T-helper 2 cell treated with Interferon-gamma antibody and Interleukin-4, amounts not matched to agents 100 ng/mL and 5 ng/mL, for 36 hours (primary cell): ENCODE measurements around the gene NIT1. TPM values are rescaled to one million over a fixed set of nuclear protein-coding genes. Genes with fewer than 3 reads are reported as not detected.

Experiments used
- intact Hi-C: fragments of 100-400 bp; cut with micrococcal nuclease; formaldehyde crosslinking; loops from one replicate; pipeline ENCODE4 v1.15.1; 2023
- total RNA-seq: library from RNA; stranded (reverse); gene quantifications from 2 replicates; pipeline ENCODE4 v1.2.3, GENCODE V29; 2022

NIT1 gene
- total RNA-seq, 1 donor from 2014 or later: 34.8 TPM

DNA sequence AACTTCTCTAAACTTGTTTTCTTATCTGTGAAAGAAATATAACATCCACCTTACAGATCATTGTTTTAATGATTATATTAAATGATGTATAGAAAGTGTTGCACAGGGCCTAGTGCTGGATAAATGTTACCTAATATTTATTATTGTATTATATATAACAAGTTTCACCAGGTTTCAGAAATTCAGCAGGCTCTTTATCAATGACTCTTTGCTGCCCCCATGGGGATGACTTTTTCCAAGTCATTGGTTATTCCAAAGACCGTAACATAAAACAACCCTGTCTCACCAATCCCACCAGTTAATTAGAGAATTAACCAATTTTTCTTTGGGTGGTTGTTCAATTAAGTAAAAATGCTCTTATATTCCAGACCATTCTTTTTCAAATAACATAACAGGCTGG, 21.9 kb downstream of the NIT1 start:
- intact Hi-C loops: loop anchor here (1.0 to 10.0 kb wide), 2 partner anchors 67 to 145 kb away; no protein-coding TSS in a partner anchor

DNA sequence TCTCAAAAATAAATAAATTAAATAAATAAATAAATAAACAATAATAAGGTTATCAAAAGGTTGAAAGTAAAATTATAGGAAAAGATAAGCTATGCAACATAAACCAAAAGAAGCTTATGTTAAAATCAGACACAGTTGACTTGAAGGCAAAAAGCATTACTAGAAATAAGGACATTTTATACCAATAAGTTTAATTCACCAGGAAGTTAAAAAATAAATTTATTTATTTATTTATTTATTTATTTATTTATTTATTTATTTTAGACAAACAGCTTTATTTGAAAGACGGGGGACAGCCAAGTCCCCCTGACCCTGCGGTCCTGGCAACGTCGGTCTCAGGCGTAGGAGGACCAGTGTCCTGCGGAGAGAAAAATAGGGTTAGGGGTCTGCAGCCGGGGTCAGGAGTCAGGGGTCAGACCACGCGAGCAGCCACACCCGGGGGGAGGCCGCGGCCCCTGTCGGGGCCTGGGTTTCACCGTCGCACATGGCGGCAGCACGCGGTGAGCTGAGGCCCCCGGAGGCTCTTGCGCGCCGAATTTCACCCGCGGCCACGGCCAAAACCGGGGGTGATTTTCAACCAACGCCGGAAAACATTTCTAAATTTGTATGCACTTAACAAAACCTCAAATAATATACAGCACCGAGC, 23.0 kb downstream of the NIT1 start:
- intact Hi-C loops: no loop called here

DNA sequence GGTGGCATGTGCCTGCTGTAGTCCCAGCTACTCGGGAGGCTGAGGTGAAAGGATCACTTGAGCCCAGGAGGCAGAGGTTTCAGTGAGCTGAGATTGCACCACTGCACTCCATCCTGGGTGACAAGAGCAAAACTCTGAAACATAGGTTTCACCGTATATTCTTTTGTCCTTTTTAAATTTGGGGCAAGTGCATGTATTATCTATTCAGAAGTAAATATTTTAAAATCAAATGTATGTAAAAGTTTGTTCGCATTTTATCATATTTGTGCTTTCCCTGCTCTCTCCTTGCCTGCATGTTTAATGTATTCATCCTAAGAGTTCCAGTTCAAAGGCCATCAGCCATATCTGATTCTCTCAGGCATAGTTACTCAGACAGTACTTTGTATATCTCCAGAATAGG, 27.9 kb downstream of the NIT1 start:
- intact Hi-C loops: no loop called here

DNA sequence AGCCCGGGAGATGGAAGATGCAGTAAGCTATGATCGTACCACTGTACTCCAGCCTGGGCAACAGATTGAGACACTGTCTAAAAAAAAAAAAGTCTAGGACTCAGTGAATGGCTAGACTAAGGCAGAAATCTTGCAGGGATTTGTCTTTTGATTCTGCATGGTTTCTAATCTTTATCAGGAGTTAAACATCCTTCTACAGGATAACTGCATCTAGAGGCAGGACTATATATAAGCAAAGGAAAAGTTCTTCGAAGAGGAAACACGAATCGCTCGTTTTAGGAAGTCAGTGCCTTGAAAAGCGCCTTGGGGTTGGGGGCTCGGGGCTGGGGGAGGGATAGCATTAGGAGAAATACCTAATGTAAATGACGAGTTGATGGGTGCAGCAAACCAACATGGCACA, 35.3 kb downstream of the NIT1 start:
- intact Hi-C loops: loop anchor here (1.0 to 2.0 kb wide), 5 partner anchors 14 to 107 kb away; partner anchors contain the start of genes DEDD, NIT1, PFDN2 and PPOX

DNA sequence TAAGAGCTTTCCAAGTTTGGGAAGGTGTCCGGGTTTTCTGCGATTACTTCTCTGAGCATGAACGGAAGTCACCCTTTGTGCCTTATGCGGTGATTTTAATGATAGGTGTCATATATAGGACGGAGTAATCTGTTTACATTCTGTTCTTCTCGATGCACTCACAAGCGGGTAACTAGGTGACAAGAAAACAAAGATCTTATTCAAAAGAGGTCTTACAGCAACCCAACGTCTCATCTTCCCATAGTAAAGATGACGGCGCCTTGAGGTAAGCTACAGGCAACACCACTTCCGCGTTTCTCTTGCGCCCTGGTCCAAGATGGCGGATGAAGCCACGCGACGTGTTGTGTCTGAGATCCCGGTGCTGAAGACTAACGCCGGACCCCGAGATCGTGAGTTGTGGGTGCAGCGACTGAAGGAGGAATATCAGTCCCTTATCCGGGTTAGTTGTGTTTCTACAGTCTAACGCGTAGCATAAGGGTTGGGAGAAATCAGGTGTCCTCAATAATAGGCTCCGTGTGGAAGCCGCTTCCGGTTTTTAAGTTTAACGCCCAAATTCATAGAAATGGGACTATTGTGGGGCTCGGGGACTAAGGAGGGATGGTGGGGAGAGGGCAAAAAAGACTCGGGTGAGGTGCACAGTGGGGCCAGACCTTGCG, 35.9 kb downstream of the NIT1 start, which contains the start of gene UFC1:
Gene UFC1 (plus strand): TSS at position 297 of the 656 bp plus-strand sequence. CDS start 20 bp downstream, at position 317.
- intact Hi-C loops: loop anchor here (1.0 to 2.0 kb wide), 5 partner anchors 13 to 108 kb away; partner anchors contain the start of genes DEDD, NIT1, PFDN2 and PPOX

DNA sequence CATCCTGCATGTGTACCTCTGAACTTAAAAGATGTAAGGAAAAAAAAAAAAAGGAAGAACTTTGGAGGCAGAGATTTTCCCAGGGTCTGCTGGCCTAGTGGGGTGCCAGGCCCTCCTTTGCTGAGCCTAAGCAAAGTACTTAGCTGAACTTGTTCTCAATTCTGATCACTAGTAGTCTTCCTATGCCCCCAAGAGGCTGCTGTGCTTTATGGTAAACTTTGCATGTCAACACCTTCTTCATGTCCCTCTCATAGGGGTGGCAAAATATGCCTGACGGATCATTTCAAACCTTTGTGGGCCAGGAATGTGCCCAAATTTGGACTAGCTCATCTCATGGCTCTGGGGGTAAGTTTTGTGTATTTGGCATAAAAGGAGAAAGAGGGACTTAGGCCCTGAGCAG, 40.0 kb downstream of the NIT1 start:
- intact Hi-C loops: loop anchor here (2.0 kb wide), 1 partner anchor 45 kb away; the partner anchor contains the start of gene NDUFS2

DNA sequence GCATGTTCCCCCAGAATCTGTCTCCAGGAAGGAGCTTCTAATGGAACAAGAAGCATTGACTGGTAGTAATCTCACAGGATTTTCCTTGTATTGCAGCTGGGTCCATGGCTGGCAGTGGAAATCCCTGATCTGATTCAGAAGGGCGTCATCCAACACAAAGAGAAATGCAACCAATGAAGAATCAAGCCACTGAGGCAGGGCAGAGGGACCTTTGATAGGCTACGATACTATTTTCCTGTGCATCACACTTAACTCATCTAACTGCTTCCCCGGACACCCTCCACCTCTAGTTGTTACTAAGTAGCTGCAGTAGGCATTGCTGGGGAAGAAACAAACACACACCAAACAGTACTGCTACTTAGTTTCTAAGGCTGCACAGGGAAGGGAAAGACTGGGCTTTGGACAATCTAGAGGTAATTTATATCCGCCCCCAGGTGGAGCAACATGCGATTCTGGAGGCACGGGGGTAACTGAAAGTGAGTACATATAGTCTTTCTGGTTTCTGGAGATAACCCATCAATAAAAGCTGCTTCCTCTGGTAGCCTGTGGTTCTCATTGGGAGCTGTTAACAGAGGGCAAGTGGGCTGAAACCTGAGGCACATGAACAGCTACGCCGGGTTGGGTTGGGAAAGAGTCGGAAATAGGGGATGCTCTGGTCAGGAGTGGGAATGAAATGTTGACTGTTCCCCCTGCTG, 40.6 kb downstream of the NIT1 start:
- intact Hi-C loops: loop anchor here (2.0 kb wide), 1 partner anchor 44 kb away; the partner anchor contains the start of gene NDUFS2

DNA sequence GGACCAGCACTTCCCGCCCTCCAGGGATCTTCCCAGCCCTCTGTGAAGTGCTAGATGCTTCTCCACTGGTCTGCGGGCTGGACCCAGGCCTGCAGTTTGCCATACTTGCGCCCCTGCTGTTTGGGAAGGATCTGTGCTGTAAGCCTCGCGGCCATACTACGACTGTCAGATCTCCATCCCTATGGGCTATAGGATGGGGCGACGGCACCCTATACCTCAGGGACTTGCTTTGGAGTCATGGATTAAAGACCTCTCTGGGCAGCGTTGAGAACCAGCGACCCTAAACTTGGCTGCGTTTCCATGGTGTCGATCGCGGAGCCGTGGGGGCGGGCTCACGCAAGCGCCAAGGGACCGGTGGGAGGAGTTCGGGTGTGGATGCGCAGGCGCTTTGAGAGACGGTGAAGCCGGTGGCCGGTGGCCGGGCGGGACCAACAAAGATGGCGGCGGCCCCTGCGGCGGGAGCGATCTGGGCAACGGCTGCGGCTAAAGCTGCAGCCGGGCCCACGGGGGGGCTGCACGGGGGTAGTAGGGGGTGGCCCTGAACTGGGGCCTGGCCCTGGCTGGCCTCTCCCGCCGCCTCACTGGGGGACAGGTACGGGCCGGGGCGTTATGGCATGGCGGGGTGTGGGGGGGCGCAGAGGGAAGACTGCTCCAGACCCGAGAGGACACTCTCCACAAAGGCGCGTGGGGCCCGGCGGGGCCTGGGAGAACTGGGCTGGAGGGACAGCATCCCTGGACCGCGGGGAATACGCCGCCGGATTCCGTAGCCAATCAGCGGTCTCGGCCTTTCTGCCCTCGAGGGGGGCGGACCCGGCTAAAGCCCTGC, 41.4 kb downstream of the NIT1 start, which contains the start of gene USP21:
Gene USP21 (plus strand): TSS at position 414 of the 826 bp plus-strand sequence. CDS start 1,141 bp downstream, outside the sequence.
- intact Hi-C loops: loop anchor here (2.0 kb wide), 1 partner anchor 44 kb away; the partner anchor contains the start of gene NDUFS2

DNA sequence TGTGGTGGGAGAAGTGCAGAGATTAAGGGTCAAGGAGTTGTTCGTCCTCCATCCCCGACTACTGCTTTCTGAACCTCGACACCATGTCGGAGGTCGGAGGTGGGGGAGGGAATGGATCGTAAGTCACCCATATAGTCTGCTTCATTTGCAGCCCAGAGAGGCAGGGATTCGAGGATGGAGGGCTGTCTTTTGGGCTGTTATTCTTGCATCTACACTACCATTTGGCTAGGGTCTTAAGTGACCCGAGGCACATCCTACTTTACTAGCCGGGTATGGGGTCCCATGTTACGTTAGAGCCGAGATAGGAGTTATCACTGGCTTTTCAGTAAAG, 42.0 kb downstream of the NIT1 start:
- intact Hi-C loops: loop anchor here (2.0 kb wide), 1 partner anchor 43 kb away; the partner anchor contains the start of gene NDUFS2

DNA sequence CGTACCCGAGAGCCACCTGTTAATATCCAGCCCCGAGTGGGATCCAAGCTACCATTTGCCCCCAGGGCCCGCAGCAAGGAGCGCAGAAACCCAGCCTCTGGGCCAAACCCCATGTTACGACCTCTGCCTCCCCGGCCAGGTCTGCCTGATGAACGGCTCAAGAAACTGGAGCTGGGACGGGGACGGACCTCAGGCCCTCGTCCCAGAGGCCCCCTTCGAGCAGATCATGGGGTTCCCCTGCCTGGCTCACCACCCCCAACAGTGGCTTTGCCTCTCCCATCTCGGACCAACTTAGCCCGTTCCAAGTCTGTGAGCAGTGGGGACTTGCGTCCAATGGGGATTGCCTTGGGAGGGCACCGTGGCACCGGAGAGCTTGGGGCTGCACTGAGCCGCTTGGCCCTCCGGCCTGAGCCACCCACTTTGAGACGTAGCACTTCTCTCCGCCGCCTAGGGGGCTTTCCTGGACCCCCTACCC, 42.8 kb downstream of the NIT1 start:
- intact Hi-C loops: no loop called here

DNA sequence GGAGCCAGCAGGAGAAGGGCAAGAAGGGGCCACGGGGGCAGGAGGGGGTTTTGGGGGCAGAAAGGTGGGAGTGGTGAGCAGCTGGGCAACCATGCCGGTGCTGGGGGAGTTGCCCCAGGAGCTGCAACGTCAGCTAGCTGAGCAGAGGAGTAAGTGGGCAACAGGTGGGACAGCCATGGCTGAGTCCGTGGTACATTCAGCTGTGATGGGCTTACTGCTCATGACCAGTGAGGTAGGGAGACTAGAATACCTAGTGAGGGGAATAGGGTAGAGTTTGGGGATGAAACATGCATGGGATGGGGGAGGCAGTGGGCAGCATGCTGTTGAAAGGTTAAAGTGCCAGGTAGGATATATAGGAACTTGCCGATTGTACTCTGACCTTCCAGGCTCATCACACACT, 43.7 kb downstream of the NIT1 start:
- intact Hi-C loops: no loop called here

DNA sequence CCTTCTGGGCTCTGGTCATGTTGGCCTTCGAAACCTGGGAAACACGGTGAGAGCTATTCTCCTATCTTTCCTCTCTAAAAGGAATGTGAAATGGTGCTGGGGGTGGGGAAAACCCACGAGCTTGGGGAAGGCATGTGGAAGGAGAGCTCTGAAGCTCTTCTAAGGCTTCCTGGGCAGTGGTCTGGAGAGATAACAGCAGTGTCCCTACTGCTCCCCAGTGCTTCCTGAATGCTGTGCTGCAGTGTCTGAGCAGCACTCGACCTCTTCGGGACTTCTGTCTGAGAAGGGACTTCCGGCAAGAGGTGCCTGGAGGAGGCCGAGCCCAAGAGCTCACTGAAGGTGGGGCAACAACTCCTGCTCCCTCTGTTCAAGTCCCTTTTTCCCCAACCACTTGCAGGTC, 44.1 kb downstream of the NIT1 start:
- intact Hi-C loops: no loop called here

DNA sequence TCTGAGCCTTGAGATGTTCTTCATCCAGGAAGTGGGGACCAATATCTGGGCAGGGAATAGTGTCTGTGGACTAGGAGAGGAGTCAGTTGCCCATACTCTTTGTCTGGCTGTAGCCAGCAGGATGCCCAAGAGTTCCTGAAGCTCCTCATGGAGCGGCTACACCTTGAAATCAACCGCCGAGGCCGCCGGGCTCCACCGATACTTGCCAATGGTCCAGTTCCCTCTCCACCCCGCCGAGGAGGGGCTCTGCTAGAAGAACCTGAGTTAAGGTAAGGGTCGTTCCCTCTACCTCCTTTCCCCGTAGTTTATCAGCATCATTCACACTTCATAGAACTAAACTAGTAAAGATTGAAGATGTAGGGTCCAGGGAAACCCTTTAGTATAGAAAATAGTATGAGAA, 44.9 kb downstream of the NIT1 start:
- intact Hi-C loops: no loop called here

DNA sequence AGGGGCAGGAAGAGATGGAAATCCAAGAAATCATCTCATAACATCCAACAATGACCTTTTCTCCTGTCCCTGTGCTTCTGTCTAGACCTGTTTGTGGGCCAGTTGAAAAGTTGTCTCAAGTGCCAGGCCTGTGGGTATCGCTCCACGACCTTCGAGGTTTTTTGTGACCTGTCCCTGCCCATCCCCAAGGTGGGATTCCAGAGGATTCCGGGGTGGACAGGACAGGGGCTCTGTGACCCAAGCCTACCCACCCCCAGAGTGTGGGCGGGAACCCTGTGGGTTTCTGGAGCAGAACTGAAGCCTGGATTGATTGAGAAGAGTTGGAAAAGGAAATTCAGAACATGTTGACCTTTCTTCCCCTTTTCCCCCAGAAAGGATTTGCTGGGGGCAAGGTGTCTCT, 45.9 kb downstream of the NIT1 start:
- intact Hi-C loops: no loop called here

DNA sequence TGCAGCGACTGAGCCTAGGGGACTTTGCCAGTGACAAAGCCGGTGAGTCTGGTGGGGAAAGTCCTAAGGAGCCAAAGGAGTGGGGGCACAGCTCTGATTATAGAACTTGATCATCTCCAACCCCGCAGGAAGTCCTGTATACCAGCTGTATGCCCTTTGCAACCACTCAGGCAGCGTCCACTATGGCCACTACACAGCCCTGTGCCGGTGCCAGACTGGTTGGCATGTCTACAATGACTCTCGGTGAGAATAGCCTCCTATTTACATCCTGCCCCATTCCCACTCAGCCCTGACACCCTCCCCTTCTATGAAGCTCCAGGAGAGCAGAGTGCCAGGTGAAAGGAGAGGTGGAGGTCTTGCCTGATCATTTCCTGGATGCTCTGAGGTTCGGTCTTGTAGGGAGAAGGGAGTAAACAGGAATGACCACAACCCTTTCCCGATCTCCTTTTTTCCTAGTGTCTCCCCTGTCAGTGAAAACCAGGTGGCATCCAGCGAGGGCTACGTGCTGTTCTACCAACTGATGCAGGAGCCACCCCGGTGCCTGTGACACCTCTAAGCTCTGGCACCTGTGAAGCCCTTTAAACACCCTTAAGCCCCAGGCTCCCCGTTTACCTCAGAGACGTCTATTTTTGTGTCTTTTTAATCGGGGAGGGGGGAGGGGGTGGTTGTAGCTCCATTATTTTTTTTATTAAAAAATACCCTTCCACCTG, 47.2 kb downstream of the NIT1 start:
- intact Hi-C loops: no loop called here

DNA sequence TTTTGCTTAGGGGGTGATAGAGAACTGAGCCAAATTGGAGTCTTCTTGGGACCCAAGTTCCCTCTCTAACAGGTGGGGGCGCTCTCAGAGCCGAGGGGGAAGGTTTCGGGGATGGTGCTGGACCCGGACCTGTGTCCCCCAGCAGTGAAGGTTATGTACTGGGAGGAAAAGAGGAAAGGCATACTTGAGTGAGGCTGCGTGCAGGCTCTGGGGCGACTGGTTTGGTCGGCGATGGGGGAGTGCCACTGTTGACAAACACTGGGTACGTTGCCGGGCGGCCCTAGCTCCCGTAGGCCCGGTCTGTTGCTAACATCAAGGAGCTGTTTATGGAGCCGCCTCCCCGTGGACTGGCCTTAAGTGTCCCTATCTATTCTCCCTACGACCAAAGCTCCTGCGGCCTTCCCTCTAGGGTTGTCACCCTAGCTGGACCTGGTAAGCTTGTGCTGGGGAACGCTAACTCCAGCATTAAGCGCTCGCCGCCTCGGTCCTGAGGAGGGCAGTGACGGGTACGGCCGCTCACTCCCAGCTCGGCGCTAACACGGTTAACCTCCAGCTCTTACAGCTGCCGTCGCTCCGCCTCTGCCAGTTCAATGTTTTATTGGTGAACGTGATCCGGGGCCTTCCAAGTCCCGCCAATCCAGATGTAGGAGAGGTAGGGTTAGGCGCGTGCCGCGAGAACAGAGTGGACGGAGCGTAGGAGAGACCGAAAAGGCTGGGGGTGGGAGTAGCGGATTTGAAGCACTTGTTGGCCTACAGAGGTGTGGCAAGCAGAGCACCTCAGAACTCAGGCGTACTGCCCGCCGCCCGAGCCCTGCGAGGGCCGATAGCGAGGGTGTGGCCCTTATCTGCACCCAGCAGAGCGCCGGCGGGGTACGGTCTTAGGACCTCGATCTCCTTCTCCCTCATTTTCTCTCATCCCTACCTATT, 48.1 kb downstream of the NIT1 start, which contains the start of gene PPOX:
Gene PPOX (plus strand): TSS at position 685 of the 927 bp plus-strand sequence. CDS start 422 bp downstream, outside the sequence.
- intact Hi-C loops: loop anchor here (1.0 to 2.0 kb wide), 6 partner anchors 11 to 59 kb away; partner anchors contain the start of genes B4GALT3, DEDD, NDUFS2 and UFC1

DNA sequence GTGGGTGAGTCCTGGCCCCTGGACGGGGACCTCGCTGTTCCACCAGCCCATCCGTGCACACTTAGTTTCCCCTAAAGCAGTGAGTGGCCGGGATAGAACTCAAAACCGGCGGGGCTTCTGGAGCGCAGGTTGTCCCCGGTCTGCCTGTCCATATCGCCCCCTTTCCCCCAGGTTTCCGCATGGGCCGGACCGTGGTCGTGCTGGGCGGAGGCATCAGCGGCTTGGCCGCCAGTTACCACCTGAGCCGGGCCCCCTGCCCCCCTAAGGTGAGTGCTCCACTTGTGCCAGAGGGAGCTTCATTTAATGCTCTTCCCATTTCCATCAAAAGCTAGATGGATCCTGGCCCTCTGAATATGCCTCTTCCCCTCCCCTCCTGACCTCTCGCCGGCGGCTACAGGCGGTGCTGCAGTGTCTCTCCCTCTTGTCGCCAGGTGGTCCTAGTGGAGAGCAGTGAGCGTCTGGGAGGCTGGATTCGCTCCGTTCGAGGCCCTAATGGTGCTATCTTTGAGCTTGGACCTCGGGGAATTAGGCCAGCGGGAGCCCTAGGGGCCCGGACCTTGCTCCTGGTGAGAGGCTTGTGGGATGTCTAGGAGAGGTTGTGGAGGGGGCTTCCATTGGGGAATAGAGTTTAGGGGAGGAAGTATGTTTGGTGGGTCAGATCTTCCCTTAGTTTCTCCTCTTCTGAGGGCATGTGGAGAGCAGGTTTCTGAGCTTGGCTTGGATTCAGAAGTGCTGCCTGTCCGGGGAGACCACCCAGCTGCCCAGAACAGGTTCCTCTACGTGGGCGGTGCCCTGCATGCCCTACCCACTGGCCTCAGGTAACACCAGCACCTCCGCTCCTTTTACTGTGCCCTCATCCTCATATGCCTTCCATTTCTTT, 49.0 kb downstream of the NIT1 start:
- intact Hi-C loops: loop anchor here (1.0 to 2.0 kb wide), 6 partner anchors 10 to 58 kb away; partner anchors contain the start of genes B4GALT3, DEDD, NDUFS2 and UFC1

DNA sequence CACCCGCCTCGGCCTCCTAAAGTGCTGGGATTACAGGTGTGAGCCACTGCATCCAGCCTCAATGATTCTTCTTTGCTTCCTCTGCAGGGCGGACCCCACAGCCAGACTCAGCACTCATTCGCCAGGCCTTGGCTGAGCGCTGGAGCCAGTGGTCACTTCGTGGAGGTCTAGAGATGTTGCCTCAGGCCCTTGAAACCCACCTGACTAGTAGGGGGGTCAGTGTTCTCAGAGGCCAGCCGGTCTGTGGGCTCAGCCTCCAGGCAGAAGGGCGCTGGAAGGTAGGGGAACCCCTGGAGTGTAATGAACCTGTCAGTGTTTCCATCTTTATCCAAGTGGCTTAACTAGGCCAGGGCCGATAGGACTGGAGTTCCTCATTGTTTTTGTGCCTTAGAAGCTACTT, 51.0 kb downstream of the NIT1 start:
- intact Hi-C loops: no loop called here
